Prostate gland (tissue), 2 donors: Measurements from ENCODE around the gene METTL13. TPM values are rescaled to one million over a fixed set of nuclear protein-coding genes. Genes with fewer than 3 reads are reported as not detected.

ENCODE experiments used
- DNase-seq: peaks from one replicate; pipeline ENCODE4 v3.0.0-alpha.2; 2019; ENCODE audit warnings: low spot score
- H3K27ac ChIP-seq, 2 donors: fragments of 200-600 bp; sonication (generic); 2 replicates each; pipeline ENCODE4 v1.5.1; 2017 to 2019
- H3K27me3 ChIP-seq: fragments of 200-600 bp; sonication (generic); replicated peaks from 2 replicates; pipeline ENCODE4 v1.5.1; 2019; ENCODE audit not compliant: insufficient read depth
- H3K36me3 ChIP-seq, 2 donors: fragments of 200-600 bp; sonication (generic); 1 replicate in 1 of 2; 2 replicates in 1 of 2; pipeline versions ENCODE4 v1.5.1 to v1.8.1; 2017 to 2019
- H3K4me1 ChIP-seq: fragments of 200-600 bp; sonication (generic); replicated peaks from 2 replicates; pipeline ENCODE4 v1.5.1; 2019
- H3K4me3 ChIP-seq, 2 donors: fragments of 200-600 bp; sonication (generic); 2 replicates each; pipeline ENCODE4 v1.5.1; 2017 to 2019
- H3K9me3 ChIP-seq: fragments of 200-600 bp; sonication (generic); 2 replicates; pipeline ENCODE4 v1.5.1; 2017
- CTCF ChIP-seq, 4 experiments: fragments of 200-600 bp in 2 of 4; fragments of 450-650 bp in 2 of 4; sonication (generic) in 2 of 4; IDR thresholded peaks; 1 replicate in 3 of 4; 2 replicates in 1 of 4; pipeline ENCODE4 v1.5.1; 2016 to 2019; ENCODE audit warnings: antibody characterized with exemption in 4 of 4, mild to moderate bottlenecking in 2 of 4, moderate library complexity in 2 of 4
- POLR2A ChIP-seq: fragments of 450-650 bp; IDR thresholded peaks from one replicate; pipeline ENCODE4 v1.6.1; 2016; ENCODE audit warnings: antibody characterized with exemption, mild to moderate bottlenecking
- POLR2AphosphoS5 ChIP-seq: sonication (generic); formaldehyde crosslinking; IDR thresholded peaks from one replicate; pipeline ENCODE4 v1.6.1; 2017; ENCODE audit warnings: antibody characterized with exemption
- WGBS: methylation state at CpG from one replicate; pipeline ENCODE4 v1.1.5; 2018; 5-methylcytosine and 5-hydroxymethylcytosine counted together
- intact Hi-C: fragments of 100-400 bp; cut with DNase I; formaldehyde crosslinking; loops from one replicate; pipeline ENCODE4 v1.14.2; 2022
- total RNA-seq, 2 donors: library from RNA; depleted of rRNA; stranded (reverse); fragments of >200 nt; gene quantifications; one replicate each; pipeline ENCODE4 v1.1.0, GENCODE V29; 2016

METTL13 gene
- total RNA-seq, 2 donors from 2014 or later = 25.5 to 49.8 TPM

GRCh38 chr1:171803461-171804022 is 22.1 kb downstream of the METTL13 start:
- intact Hi-C loops = loop anchor here (10.0 kb wide), 1 partner anchor 641 kb away; the partner anchor contains the start of gene PIGC
- no peaks in the 10 kb centered on the region for H3K27me3 ChIP-seq
- no peak overlapping the region for H3K27ac ChIP-seq
- DNase-seq = no peak
- H3K4me1 ChIP-seq = no peaks in the 10 kb centered on the region
- H3K9me3 ChIP-seq = no peaks in the 10 kb centered on the region
- WGBS = 96% methylated on average over 17 of the region's 17 CpGs
- no peaks in the 10 kb centered on the region for H3K36me3 ChIP-seq
- H3K4me3 ChIP-seq = no peak overlapping the region
- no peak for TF ChIP-seq CTCF (IDR thresholded peaks at IDR 0.05)
- TF ChIP-seq POLR2A = no peak

- 85% methylated on average over 9 of the region's 9 CpGs for WGBS
- H3K9me3 ChIP-seq = no peaks in the 10 kb centered on the region
- no peak overlapping the region for H3K27ac ChIP-seq
- no peak for DNase-seq
- TF ChIP-seq CTCF (IDR thresholded peaks at IDR 0.05) = no peak
- TF ChIP-seq POLR2AphosphoS5 = no peak
- TF ChIP-seq POLR2A = no peak
- no peak overlapping the region for H3K4me3 ChIP-seq
- no peaks in the 10 kb centered on the region for H3K4me1 ChIP-seq
- no peaks in the 10 kb centered on the region for H3K36me3 ChIP-seq
- intact Hi-C loops = loop anchor here (10.0 kb wide), 1 partner anchor 639 kb away; the partner anchor contains the start of gene PIGC
- H3K27me3 ChIP-seq = no peaks in the 10 kb centered on the region
Observed at GRCh38 chr1:171805395-171806115, 24.1 kb downstream of the METTL13 start.

GRCh38 chr1:171807556-171807955 is 26.1 kb downstream of the METTL13 start:
- Histone ChIP-seq H3K27ac (no peak overlapping the region), H3K9me3 (no peaks in the 10 kb centered on the region), H3K27me3 (no peaks in the 10 kb centered on the region), H3K4me1 (no peaks in the 10 kb centered on the region), H3K36me3 (no peaks in the 10 kb centered on the region), H3K4me3 (no peak overlapping the region)
- TF ChIP-seq POLR2A = no peak
- TF ChIP-seq POLR2AphosphoS5 = no peak
- no peak for TF ChIP-seq CTCF (IDR thresholded peaks at IDR 0.05)
- DNase-seq = no peak
- intact Hi-C loops = loop anchor here (10.0 kb wide), 1 partner anchor 637 kb away; the partner anchor contains the start of gene PIGC
- 91% methylated on average over 4 of the region's 4 CpGs for WGBS

- H3K36me3 ChIP-seq = no peaks in the 10 kb centered on the region
- no peak for DNase-seq
- H3K9me3 ChIP-seq = no peaks in the 10 kb centered on the region
- H3K27ac ChIP-seq = no peak overlapping the region
- TF ChIP-seq CTCF (IDR thresholded peaks at IDR 0.05) (no peak), POLR2A (no peak), POLR2AphosphoS5 (no peak)
- no peaks in the 10 kb centered on the region for H3K4me1 ChIP-seq
- 85% methylated on average over 2 of the region's 2 CpGs for WGBS
- intact Hi-C loops = loop anchor here (10.0 kb wide), 1 partner anchor 635 kb away; the partner anchor contains the start of gene PIGC
- no peak overlapping the region for H3K4me3 ChIP-seq
- H3K27me3 ChIP-seq = no peaks in the 10 kb centered on the region
Observed at GRCh38 chr1:171809834-171810233, 28.4 kb downstream of the METTL13 start.

GRCh38 chr1:171811672-171812071 is 30.2 kb downstream of the METTL13 start:
- Histone ChIP-seq H3K4me1 (no peaks in the 10 kb centered on the region), H3K36me3 (no peaks in the 10 kb centered on the region), H3K4me3 (no peak overlapping the region), H3K9me3 (no peaks in the 10 kb centered on the region), H3K27ac (no peak overlapping the region), H3K27me3 (no peaks in the 10 kb centered on the region)
- DNase-seq = no peak
- no peak for TF ChIP-seq POLR2AphosphoS5
- no peak for TF ChIP-seq CTCF (IDR thresholded peaks at IDR 0.05)
- no peak for TF ChIP-seq POLR2A
- intact Hi-C loops = no loop called here
